Measurements from ENCODE around the gene SYT12. TPM values are rescaled to one million over a fixed set of nuclear protein-coding genes. Genes with fewer than 3 reads are reported as not detected.

The SYT12 gene
- total and polyA plus RNA-seq, 2 of the 13 experiments (the other 11 are each of a cell fraction or from before 2014, with no cell fraction given): 0.01 to 0.02 TPM

- TF ChIP-seq RERE (CRISPR knock-in tag; IDR thresholded peaks at IDR 0.05; ENCODE audit: low read depth): peak; percentile 69; the same call in 1 of the 2 replicates
- no peak for TF ChIP-seq RBAK (CRISPR knock-in tag; IDR thresholded peaks at IDR 0.05)
- TF ChIP-seq NFE2L1 (CRISPR knock-in tag; IDR thresholded peaks at IDR 0.05; ENCODE audit: borderline replicate concordance): no peak
- TF ChIP-seq ZNF563 (CRISPR knock-in tag; IDR thresholded peaks at IDR 0.05): no peak
- TF ChIP-seq MTA3 (CRISPR knock-in tag; IDR thresholded peaks at IDR 0.05): no peak
- TF ChIP-seq KLF15 (CRISPR knock-in tag; IDR thresholded peaks at IDR 0.05; ENCODE audit: borderline replicate concordance): no peak
- 0 out of 2 replicates have a peak, but pooled peaks have one; percentile 18 for TF ChIP-seq CSRNP1 (CRISPR knock-in tag; IDR thresholded peaks at IDR 0.05)
- TF ChIP-seq CHD2 (IDR thresholded peaks at IDR 0.05; ENCODE audit: low read depth, low read length): no peak
- no peak for TF ChIP-seq ATM (IDR thresholded peaks at IDR 0.05; ENCODE audit: borderline replicate concordance)
- TF ChIP-seq NFRKB (IDR thresholded peaks at IDR 0.05): no peak
- no peak for TF ChIP-seq SOX6 (IDR thresholded peaks at IDR 0.05)
- peak; percentile 65 for TF ChIP-seq SOX6 (CRISPR knock-in tag; IDR thresholded peaks at IDR 0.05)
- TF ChIP-seq ZNF224 (CRISPR knock-in tag; IDR thresholded peaks at IDR 0.05): no peak
- TF ChIP-seq ZNF333 (CRISPR knock-in tag; IDR thresholded peaks at IDR 0.05; ENCODE audit: borderline replicate concordance): no peak
- no peak for TF ChIP-seq ZNF687 (CRISPR knock-in tag; IDR thresholded peaks at IDR 0.05)
- no peak for TF ChIP-seq ATAD3A (CRISPR knock-in tag; IDR thresholded peaks at IDR 0.05)
- no peak for TF ChIP-seq ATF5 (CRISPR knock-in tag; IDR thresholded peaks at IDR 0.05; ENCODE audit: low read depth)
- TF ChIP-seq ZNF24 (IDR thresholded peaks at IDR 0.05): peak; percentile 27; the same call in 1 of the 2 replicates
These were observed 32.0 kb downstream of the SYT12 start (continued) for GRCh38 chr11:67054836-67055523.

Measured in HepG2 (cell line).